Measurements from ENCODE around the gene CLEC4M.

- TF ChIP-seq CTCF (conservative IDR thresholded peaks at IDR 0.05 in 1 of 2, IDR thresholded peaks at IDR 0.05 in 1 of 2; ENCODE audit: low read depth in 1 of 2, low read length in 2 of 2) (no peak), EZH2 (IDR thresholded peaks at IDR 0.05; ENCODE audit: low read length, missing control alignments) (no peak)
These were observed 22.4 kb upstream of the CLEC4M start for GRCh38 chr19:7740682-7741054.
